BE2C (cell line): ENCODE results near the gene SERPINE3.

Experiments
- DNase-seq: peaks from one replicate; pipeline ENCODE4 v3.0.0-alpha.2; 2020
- H3K27me3 ChIP-seq: fragments of 250-450 bp; sonication (Bioruptor Pico); 2 replicates; pipeline ENCODE4 v1.5.1; 2020; ENCODE audit warnings: mild to moderate bottlenecking
- H3K36me3 ChIP-seq: fragments of 250-450 bp; sonication (Bioruptor Pico); 2 replicates; pipeline ENCODE4 v1.5.1; 2020; ENCODE audit warnings: mild to moderate bottlenecking
- H3K4me1 ChIP-seq: fragments of 250-450 bp; sonication (Bioruptor Pico); 2 replicates; pipeline ENCODE4 v1.5.1; 2020
- H3K4me3 ChIP-seq: 2 replicates; pipeline ENCODE4 v1.5.1; 2011; ENCODE audit warnings: low read depth, low read length
- H3K9me3 ChIP-seq: fragments of 250-450 bp; sonication (Bioruptor Pico); 2 replicates; pipeline ENCODE4 v1.5.1; 2020
- CTCF ChIP-seq: IDR thresholded peaks from 2 replicates; pipeline ENCODE4 v1.5.1; 2012; ENCODE audit warnings: mild to moderate bottlenecking, low read depth, low read length

SERPINE3 gene

GRCh38 chr13:51303882-51304281 lies 35.6 kb upstream of the SERPINE3 start:
- no peak overlapping the region for H3K4me3 ChIP-seq
- no peak for DNase-seq
- H3K36me3 ChIP-seq = no peaks in the 10 kb centered on the region
- TF ChIP-seq CTCF = no peak
- no peaks in the 10 kb centered on the region for H3K9me3 ChIP-seq
- H3K4me1 ChIP-seq = no peaks in the 10 kb centered on the region
- no peaks in the 10 kb centered on the region for H3K27me3 ChIP-seq

GRCh38 chr13:51305271-51305967 lies 34.1 kb upstream of the SERPINE3 start:
- Histone ChIP-seq H3K9me3 (no peaks in the 10 kb centered on the region), H3K4me3 (no peak overlapping the region), H3K27me3 (no peaks in the 10 kb centered on the region), H3K4me1 (no peaks in the 10 kb centered on the region), H3K36me3 (no peaks in the 10 kb centered on the region)
- no peak for TF ChIP-seq CTCF
- DNase-seq = no peak

- Histone ChIP-seq H3K9me3 (no peaks in the 10 kb centered on the region), H3K36me3 (no peaks in the 10 kb centered on the region), H3K27me3 (no peaks in the 10 kb centered on the region), H3K4me3 (no peak overlapping the region), H3K4me1 (no peaks in the 10 kb centered on the region)
- no peak for DNase-seq
- TF ChIP-seq CTCF = no peak
Measured at GRCh38 chr13:51308781-51309180, 30.7 kb upstream of the SERPINE3 start.

GRCh38 chr13:51311231-51311630 lies 28.3 kb upstream of the SERPINE3 start:
- Histone ChIP-seq H3K9me3 (no peaks in the 10 kb centered on the region), H3K4me1 (no peaks in the 10 kb centered on the region), H3K27me3 (no peaks in the 10 kb centered on the region), H3K4me3 (no peak overlapping the region), H3K36me3 (no peaks in the 10 kb centered on the region)
- no peak for TF ChIP-seq CTCF
- DNase-seq = no peak

GRCh38 chr13:51311957-51312520 lies 27.5 kb upstream of the SERPINE3 start:
- Histone ChIP-seq H3K4me3 (no peak overlapping the region), H3K9me3 (no peaks in the 10 kb centered on the region), H3K27me3 (no peaks in the 10 kb centered on the region), H3K4me1 (no peaks in the 10 kb centered on the region), H3K36me3 (no peaks in the 10 kb centered on the region)
- DNase-seq = no peak
- TF ChIP-seq CTCF = no peak

GRCh38 chr13:51313619-51314018 lies 25.9 kb upstream of the SERPINE3 start:
- H3K27me3 ChIP-seq = no peaks in the 10 kb centered on the region
- no peak for DNase-seq
- no peaks in the 10 kb centered on the region for H3K9me3 ChIP-seq
- no peak for TF ChIP-seq CTCF
- H3K4me1 ChIP-seq = no peaks in the 10 kb centered on the region
- no peak overlapping the region for H3K4me3 ChIP-seq
- H3K36me3 ChIP-seq = no peaks in the 10 kb centered on the region
